Pulmonary artery endothelial cell (primary cell): Measurements from ENCODE around the gene DPH5. TPM values are rescaled to one million over a fixed set of nuclear protein-coding genes. Genes with fewer than 3 reads are reported as not detected.
A peak's percentile ranks its signal among the peaks of the same experiment; 100 is the strongest.
"Not testable (repeated sequence)": the region's sequence is repeated elsewhere in the genome, so short reads cannot be mapped to it uniquely, and the experiment has no call there.

Experiments
- DNase-seq: peaks from one replicate; pipeline ENCODE4 v3.0.0-alpha.2; 2011; ENCODE audit warnings: low read depth, low spot score
- total RNA-seq: library from RNA; depleted of rRNA; stranded (reverse); fragments of >200 nt; gene quantifications from 2 replicates; pipeline ENCODE4 v1.2.3, GENCODE V29; 2014

The DPH5 gene
- 24.6 and 27.6 TPM in 2 replicates for total RNA-seq

- peak; percentile 71 for DNase-seq
Observed at GRCh38 chr1:101025657-101026429, at the start of gene DPH5. Gene DPH5, minus strand, starts transcription at chr1:101025784. Its CDS starts 341 bp downstream, at chr1:101025443.

GRCh38 chr1:101073836-101074235 lies 48.3 kb upstream of the DPH5 start:
- no peak for DNase-seq

GRCh38 chr1:101071470-101071891 lies 45.9 kb upstream of the DPH5 start:
- peak; percentile 10 for DNase-seq

DNA sequence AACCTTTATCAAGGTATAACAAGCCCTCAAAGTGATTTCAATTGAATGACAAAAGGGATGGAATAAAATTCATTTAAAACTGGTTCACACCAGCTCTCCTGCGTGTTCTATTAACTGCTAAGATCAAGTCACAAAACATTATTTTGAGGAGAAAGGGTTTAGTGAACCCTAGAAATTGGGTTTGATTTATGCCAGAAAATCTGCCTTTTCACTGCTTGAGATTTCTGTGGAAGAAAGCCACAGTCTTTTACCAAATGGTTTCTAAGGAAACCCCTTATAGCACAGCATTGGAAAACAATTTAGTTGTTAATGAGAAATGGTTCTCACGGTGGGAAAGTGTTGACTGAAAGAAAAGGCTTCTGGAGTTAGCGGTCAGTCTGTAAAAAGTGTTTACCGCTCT lies 43.6 kb upstream of the DPH5 start:
- no peak for DNase-seq

GRCh38 chr1:101066937-101067335 lies 41.4 kb upstream of the DPH5 start:
- not testable (repeated sequence) for DNase-seq

- no peak for DNase-seq
Observed at GRCh38 chr1:101066260-101066936, 40.8 kb upstream of the DPH5 start.

- no peak for DNase-seq
Observed at GRCh38 chr1:101065575-101065974, 40.0 kb upstream of the DPH5 start.

DNA sequence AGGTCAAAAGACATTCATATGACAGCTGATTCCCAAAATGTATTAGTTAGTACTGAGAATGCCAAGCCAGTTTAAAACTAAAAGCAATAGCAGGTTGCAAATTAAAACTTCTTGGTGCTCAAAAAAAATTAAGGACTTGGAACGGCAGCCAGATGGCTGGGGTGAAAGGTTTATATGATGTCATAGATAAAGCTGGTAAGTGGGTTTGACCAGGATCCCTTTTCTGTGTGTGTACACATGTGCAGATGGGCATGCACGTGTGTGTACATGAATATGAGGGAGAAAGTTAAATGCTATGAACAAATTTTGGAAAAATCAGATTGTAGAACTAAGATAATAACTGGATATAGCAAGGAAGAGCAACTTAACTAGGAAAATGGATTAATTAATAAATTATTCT lies 39.1 kb upstream of the DPH5 start:
- no peak for DNase-seq

DNA sequence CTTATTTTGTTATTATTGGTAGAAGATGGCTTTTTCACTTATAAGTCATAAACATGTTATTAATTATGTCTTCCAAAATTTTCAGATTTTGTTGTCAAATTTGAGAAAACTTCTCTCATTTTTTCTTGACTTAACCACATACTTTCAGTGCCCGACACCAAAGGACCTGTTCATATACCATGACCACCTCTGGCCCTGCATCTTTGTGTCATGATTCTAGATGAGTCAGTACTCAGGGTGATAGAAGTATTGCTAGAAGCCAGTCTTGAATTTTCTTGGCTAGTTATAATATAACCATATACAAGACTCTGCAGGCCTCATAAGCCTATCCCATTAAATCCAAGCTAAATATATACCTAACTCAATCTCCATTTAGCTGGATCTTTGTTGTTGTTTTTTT lies 35.4 kb upstream of the DPH5 start:
- no peak for DNase-seq

GRCh38 chr1:101059945-101060542 lies 34.5 kb upstream of the DPH5 start:
- DNase-seq = no peak

- DNase-seq = no peak
Observed at GRCh38 chr1:101055623-101056022, 30.0 kb upstream of the DPH5 start.

DNA sequence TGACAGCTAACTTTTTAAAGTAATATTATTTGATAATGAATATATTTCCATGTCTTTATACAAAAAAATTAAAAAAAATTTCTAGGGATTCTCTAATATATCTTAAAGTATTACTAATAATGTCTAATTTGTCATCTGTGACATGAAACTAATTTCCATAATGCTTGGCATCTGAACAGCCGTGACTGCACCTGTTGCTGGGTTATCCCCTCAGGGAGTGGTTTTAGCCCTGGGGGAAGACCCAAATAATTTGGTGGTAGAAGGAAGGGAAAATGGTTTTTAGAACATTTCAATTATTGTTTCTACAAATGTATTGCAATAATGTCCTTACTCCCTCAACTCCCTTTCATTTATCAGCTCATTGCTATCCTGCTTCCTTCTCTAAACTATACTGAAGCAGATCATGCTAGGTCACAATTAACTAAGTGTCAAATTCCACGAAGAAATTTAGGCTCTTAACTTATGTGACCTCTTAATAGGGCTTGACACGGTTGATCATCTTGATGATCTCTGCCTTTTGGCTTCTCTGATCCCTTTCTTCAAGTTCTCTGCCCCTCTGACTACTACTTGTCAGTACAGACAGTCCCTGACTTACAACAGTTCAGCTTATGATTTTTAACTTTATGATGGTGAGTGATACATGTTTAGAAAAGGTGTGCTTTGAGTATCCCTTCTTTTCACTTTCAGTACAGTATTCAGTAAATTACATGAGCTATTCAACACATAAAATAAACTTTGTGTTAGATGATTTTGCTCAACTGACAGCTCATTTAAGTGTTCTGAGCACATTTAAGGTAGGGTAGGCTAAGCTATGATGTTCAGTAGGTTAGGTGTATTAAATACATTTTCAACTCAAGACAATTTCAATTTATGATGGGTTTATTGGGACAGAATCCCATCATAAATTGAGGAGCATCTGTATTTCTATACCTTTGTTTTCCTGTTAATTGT lies 26.4 kb upstream of the DPH5 start:
- DNase-seq = no peak

- DNase-seq = no peak
Observed at GRCh38 chr1:101050869-101051268, 25.3 kb upstream of the DPH5 start.

GRCh38 chr1:101044749-101045148 lies 19.2 kb upstream of the DPH5 start:
- no peak for DNase-seq

- DNase-seq = no peak
Observed at GRCh38 chr1:101044259-101044658, 18.7 kb upstream of the DPH5 start.

- no peak for DNase-seq
Observed at GRCh38 chr1:101043776-101044175, 18.2 kb upstream of the DPH5 start.

DNA sequence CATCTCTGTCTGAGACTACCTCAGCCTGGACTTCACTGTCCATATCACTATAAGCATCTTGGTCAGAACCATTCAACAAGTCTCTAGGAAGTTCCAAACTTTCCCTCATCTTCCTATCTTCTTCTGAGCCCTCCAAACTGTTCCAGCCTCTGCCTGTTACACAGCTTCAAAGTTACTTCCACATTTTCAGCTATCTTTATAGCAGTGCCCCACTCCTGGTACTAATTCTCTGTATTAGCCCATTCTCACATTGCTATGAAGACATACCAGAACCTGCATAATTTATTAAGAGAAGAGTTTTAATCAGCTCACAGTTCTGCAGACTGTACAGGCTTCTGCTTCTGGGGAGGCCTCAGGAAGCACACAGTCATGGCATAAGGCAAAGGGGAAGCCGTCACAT lies 15.7 kb upstream of the DPH5 start:
- no peak for DNase-seq

GRCh38 chr1:101040666-101041065 lies 15.1 kb upstream of the DPH5 start:
- no peak for DNase-seq

DNA sequence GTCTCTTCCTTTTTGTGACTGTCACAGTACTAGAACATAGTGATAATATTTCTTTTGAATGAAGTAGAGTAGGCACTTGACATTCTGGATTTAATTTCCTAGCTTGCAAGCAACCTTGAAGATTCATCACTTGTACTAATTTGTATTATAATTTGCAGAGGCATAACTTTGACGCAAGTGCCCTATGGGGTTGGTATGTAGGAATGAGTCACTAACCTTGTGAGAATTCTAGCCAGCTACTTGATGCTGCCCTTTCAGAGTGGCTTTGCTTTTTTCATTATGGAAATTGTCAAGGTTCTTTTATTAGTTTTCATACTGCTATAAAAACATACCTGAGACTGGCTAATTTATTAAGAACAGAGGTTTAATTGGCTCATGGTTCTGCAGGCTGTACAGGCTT lies 13.7 kb upstream of the DPH5 start:
- DNase-seq = no peak

GRCh38 chr1:101037316-101037715 lies 11.7 kb upstream of the DPH5 start:
- DNase-seq = no peak

DNA sequence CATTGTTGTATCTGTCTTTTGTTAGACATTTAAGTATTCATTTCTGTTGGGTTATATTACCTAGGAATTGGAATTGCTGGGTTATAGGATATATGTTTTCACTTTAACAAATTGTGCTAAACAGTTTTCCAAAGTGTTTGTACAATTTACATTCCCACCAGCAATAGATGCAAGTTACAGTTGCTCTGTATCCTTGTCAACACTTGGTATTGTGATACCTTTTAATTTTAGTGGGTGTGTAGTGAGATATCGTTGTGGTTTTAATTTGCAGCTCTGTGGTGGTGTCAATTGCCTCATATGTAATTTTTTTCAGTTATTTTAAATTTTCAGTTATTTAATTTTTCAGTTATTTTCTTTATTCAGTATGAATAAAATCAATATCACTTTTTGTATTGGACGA lies 7.4 kb upstream of the DPH5 start:
- DNase-seq = no peak
